Adrenal gland (tissue), 12 donors: ENCODE data around the gene RPLP2. TPM values are rescaled to one million over a fixed set of nuclear protein-coding genes. Genes with fewer than 3 reads are reported as not detected.
A peak's percentile ranks its signal among the peaks of the same experiment; 100 is the strongest.

Source experiments
- DNase-seq, 7 donors: peaks; one replicate each; pipeline ENCODE4 v3.0.0-alpha.2; 2019 to 2020
- H3K27ac ChIP-seq, 5 donors: fragments of 200-600 bp; sonication (generic) in 4 of 5; 1 replicate in 3 of 5; 2 replicates in 2 of 5; pipeline versions ENCODE4 v1.5.1 to v1.8.0; 2016 to 2020; ENCODE audit warnings: mild to moderate bottlenecking in 1 of 5
- H3K27me3 ChIP-seq: fragments of 200-600 bp; 2 replicates; pipeline ENCODE4 v1.8.0; 2021
- H3K36me3 ChIP-seq, 2 donors: fragments of 200-600 bp; replicated peaks in 1 of 2; 1 replicate in 1 of 2; 2 replicates in 1 of 2; pipeline versions ENCODE4 v1.5.1 to v1.8.0; 2018 to 2022
- H3K4me1 ChIP-seq, 2 donors: fragments of 200-600 bp; replicated peaks in 1 of 2; 1 replicate in 1 of 2; 2 replicates in 1 of 2; pipeline versions ENCODE4 v1.5.1 to v1.8.0; 2018 to 2021
- H3K4me3 ChIP-seq, 4 donors: fragments of 200-600 bp; sonication (generic) in 3 of 4; one replicate each; pipeline ENCODE4 v1.5.1; 2016 to 2018
- H3K9me3 ChIP-seq, 3 donors: fragments of 200-600 bp; sonication (generic) in 1 of 3; replicated peaks in 1 of 3; 1 replicate in 2 of 3; 2 replicates in 1 of 3; pipeline versions ENCODE4 v1.5.1 to v1.8.0; 2016 to 2021
- POLR2A ChIP-seq, 2 donors: fragments of 450-650 bp; IDR thresholded peaks; one replicate each; pipeline ENCODE4 v1.6.1; 2017; ENCODE audit warnings: antibody characterized with exemption in 2 of 2, mild to moderate bottlenecking in 2 of 2, moderate library complexity in 1 of 2
- WGBS, 4 donors: extraction: QIAGEN DNeasy Blood & Tissue Kit in 2 of 4; methylation state at CpG; one replicate each; pipeline versions ENCODE4 v1.1.5 to v1.1.7; 2013 to 2017; 5-methylcytosine and 5-hydroxymethylcytosine counted together
- intact Hi-C, 2 donors: fragments of 100-400 bp; cut with DNase I; formaldehyde crosslinking; loops; one replicate each; pipeline versions ENCODE4 v1.14.1 to v1.15.0; 2022 to 2023
- polyA plus RNA-seq, 3 donors: library from polyadenylated mRNA; stranded (reverse); fragments of 200-250 nt in 2 of 3; fragments of 350-450 nt in 1 of 3; fragmentation: Illumina TruSeq in 1 of 3; extraction: RNeasy Lipid Tissue Mini Kit (QIAGEN cat#74804) in 1 of 3; gene quantifications; one replicate each; pipeline ENCODE4 v1.2.3, GENCODE V29; 2013 to 2014
- total RNA-seq, 9 donors: library from RNA; depleted of rRNA in 4 of 9; stranded (reverse); fragments of >200 nt in 4 of 9; fragments of 120-200 nt in 1 of 9; fragmentation: NEBNext Ultra II Directional in 1 of 9; extraction: Animal tissue kit (Norgen Biotek cat#: 25700) in 1 of 9; gene quantifications; one replicate each; pipeline versions ENCODE4 v1.1.0 to v1.2.4, GENCODE V29; 2013 to 2023
- TF ChIP-seq, protein P1 (sequence below), 6 experiments: fragments of 450-650 bp in 4 of 6; fragments of 200-600 bp in 2 of 6; sonication (generic) in 1 of 6; IDR thresholded peaks; 1 replicate in 5 of 6; 2 replicates in 1 of 6; pipeline versions ENCODE4 v1.5.1 to v1.8.0; 2016 to 2021; ENCODE audit warnings: antibody characterized with exemption in 6 of 6, mild to moderate bottlenecking in 2 of 6, moderate library complexity in 1 of 6
- donor health status: healthy with polysubstance abuse.
- donor health status: Bipolar disorder and iron deficiency.
- donor health status: DM: yes; HTN: yes; CAD: no.
- donor health status: DM: no; HTN: no; CAD: no.
- donor health status: DM: no; HTN: no; CAD: no.
- donor health status: DM: yes; HTN: yes; CAD: no.

RPLP2 gene
- total and polyA plus RNA-seq, 12 donors: 190 to 2,473 (median 1,248) TPM

DNA sequence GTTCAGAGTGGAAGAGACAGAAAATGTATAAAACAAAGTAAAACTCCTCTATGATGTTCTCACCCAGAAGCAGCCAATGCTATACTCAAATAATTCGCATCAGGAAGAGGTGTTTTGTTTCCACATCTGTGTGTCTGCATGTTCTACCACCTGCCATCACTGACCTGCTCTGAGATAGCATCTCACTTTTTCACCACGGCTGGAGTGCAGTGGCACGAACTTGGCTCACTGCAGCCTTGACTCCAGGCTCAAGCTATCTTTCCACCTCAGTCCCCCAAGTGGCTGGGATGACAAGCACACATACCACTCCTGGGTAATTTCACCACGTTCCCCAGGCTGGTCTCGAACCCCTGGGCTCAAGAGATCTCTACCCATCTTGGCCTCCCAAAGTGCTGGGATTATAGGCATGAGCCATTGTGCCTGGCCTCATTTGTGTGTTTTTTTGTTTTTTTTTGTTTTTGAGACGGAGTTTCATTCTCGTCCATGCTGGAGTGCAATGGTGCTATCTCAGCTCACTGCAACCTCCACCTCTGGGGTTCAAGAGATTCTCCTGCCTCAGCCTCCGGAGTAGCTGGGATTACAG lies 48.1 kb upstream of the RPLP2 start:
- Histone ChIP-seq H3K4me3 (no peak overlapping the region), H3K36me3 (peaks cover 0 to 81% of the 10 kb centered on the region in 2 donors), H3K4me1 (no peaks in the 10 kb centered on the region), H3K9me3 (no peaks in the 10 kb centered on the region), H3K27ac (no peak overlapping the region), H3K27me3 (no peaks in the 10 kb centered on the region)
- TF ChIP-seq, protein P1, sequence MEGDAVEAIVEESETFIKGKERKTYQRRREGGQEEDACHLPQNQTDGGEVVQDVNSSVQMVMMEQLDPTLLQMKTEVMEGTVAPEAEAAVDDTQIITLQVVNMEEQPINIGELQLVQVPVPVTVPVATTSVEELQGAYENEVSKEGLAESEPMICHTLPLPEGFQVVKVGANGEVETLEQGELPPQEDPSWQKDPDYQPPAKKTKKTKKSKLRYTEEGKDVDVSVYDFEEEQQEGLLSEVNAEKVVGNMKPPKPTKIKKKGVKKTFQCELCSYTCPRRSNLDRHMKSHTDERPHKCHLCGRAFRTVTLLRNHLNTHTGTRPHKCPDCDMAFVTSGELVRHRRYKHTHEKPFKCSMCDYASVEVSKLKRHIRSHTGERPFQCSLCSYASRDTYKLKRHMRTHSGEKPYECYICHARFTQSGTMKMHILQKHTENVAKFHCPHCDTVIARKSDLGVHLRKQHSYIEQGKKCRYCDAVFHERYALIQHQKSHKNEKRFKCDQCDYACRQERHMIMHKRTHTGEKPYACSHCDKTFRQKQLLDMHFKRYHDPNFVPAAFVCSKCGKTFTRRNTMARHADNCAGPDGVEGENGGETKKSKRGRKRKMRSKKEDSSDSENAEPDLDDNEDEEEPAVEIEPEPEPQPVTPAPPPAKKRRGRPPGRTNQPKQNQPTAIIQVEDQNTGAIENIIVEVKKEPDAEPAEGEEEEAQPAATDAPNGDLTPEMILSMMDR (IDR thresholded peaks at IDR 0.05): no peak
- no peak for TF ChIP-seq POLR2A (IDR thresholded peaks at IDR 0.05)
- no peak for DNase-seq
- WGBS, 4 donors: 86 to 90% (median 87%) methylated on average over 8 of the region's 8 CpGs
- intact Hi-C loops: no loop called here

DNA sequence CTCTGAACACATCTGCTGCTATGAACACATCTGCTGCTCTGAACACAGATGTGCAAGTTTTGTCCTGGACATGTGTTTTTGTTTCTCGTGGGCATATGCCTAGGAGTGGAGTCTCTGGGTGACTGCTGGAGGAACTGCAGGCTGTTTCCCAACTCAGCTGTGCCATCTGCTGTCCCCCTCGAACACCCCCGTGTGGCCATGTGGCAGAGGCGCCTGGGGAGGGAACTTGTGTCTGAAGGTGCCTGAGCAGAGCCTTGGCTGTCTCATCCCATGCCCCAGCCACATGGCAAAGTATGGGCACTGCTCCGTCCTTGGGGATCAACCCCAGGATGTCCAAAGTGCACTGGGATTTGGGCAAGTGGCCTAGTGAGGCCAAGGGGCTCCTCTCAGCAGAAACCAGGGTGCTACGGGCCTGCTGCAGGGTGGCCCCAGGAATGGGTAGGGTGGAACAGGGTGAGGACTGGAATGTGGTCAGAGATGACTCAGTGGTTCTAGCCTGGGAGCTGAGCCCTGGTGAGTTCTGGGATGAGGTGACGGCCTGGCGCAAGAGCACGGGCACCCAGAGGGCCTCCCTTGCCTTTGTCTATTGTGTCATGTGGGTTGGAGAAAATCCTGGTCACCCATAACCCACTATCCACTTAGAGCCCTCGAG lies 47.2 kb upstream of the RPLP2 start:
- H3K4me3 ChIP-seq: no peak overlapping the region
- intact Hi-C loops: no loop called here
- peak; percentile 40 to 85 (median 76) for DNase-seq
- peaks cover 0 to 82% of the 10 kb centered on the region in 2 donors for H3K36me3 ChIP-seq
- no peak for TF ChIP-seq POLR2A (IDR thresholded peaks at IDR 0.05)
- TF ChIP-seq, protein P1 (IDR thresholded peaks at IDR 0.05): peak in 4 of 6 experiments; percentile 23 to 52 (median 34)
- 25 to 48% (median 45%) methylated on average over 2 to 10 of the region's 10 CpGs for WGBS, 4 donors
- H3K4me1 ChIP-seq: no peaks in the 10 kb centered on the region
- no peaks in the 10 kb centered on the region for H3K9me3 ChIP-seq
- H3K27ac ChIP-seq: peak overlapping the region in 4 of 5 donors; percentile 23 to 59 (median 47)
- no peaks in the 10 kb centered on the region for H3K27me3 ChIP-seq

DNA sequence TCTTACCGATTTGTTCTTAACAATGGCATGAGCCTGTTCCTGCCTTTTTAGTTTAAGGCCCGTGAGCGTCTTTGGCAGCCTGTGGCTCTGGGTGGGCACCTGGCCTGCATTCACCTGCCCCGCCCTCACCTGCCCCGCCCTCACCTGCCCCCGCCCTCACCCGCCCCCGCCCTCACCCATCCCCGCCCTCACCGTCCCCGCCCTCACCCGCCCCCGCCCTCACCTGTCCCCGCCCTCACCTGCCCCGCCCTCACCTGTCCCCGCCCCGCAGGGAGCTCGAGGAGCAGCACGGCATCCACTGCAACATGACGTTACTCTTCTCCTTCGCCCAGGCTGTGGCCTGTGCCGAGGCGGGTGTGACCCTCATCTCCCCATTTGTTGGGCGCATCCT lies 46.7 kb upstream of the RPLP2 start:
- no peak for TF ChIP-seq POLR2A (IDR thresholded peaks at IDR 0.05)
- TF ChIP-seq, protein P1 (IDR thresholded peaks at IDR 0.05): no peak
- 58 to 66% (median 65%) methylated on average over 6 to 24 of the region's 24 CpGs for WGBS, 4 donors
- Histone ChIP-seq H3K27me3 (no peaks in the 10 kb centered on the region), H3K4me1 (no peaks in the 10 kb centered on the region), H3K27ac (peak overlapping the region in 3 of 5 donors; percentile 23 to 59 (median 39)), H3K4me3 (no peak overlapping the region), H3K9me3 (no peaks in the 10 kb centered on the region), H3K36me3 (peaks cover 0 to 80% of the 10 kb centered on the region in 2 donors)
- no peak for DNase-seq
- intact Hi-C loops: no loop called here

DNA sequence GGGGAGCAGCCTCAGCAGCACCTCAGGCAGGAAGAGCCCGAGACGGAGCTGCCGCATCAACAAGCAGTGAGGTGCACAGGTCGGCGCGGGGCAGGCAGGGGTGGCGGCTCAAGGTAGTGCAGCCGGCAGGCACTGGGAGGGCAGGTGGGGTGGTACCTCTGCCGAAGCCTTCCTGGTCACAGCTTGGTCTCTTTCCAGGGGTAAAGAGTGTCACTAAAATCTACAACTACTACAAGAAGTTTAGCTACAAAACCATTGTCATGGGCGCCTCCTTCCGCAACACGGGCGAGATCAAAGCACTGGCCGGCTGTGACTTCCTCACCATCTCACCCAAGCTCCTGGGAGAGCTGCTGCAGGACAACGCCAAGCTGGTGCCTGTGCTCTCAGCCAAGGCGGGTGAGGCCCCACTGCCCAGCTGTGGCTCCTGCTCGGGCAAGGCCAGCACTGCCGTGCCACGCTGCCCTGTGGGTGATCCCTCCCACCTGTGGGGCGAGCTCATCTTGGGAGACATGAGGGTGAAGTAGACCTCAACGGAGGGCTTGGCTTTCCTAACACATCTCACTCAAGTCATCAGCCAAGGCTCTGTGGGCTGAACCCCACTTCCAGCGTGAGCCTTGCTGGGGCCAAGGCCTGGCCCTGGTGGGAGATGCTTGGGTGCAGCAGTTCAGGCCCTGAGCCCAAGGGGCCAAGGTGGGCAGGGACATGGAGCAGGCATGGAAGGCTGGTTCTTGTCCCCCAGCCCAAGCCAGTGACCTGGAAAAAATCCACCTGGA lies 46.0 kb upstream of the RPLP2 start:
- 89 to 90% (median 89%) methylated on average over 12 to 22 of the region's 22 CpGs for WGBS, 4 donors
- DNase-seq: peak in 1 of 7 donors; percentile 22
- Histone ChIP-seq H3K9me3 (no peaks in the 10 kb centered on the region), H3K27ac (peak overlapping the region in 1 of 5 donors; percentile 59), H3K4me3 (no peak overlapping the region), H3K36me3 (peaks cover 0 to 79% of the 10 kb centered on the region in 2 donors), H3K4me1 (no peaks in the 10 kb centered on the region), H3K27me3 (no peaks in the 10 kb centered on the region)
- intact Hi-C loops: no loop called here
- TF ChIP-seq, protein P1 (IDR thresholded peaks at IDR 0.05): no peak
- no peak for TF ChIP-seq POLR2A (IDR thresholded peaks at IDR 0.05)
